LoVo (cell line): Measurements from ENCODE around the gene IL2RA.
"Not testable (repeated sequence)": the region's sequence is repeated elsewhere in the genome, so short reads cannot be mapped to it uniquely, and the experiment has no call there.

Source experiments
- DNase-seq: peaks from one replicate; pipeline ENCODE4 v3.0.0-alpha.2; 2016; ENCODE audit warnings: low spot score

IL2RA gene

GRCh38 chr10:5981529-5981928, 80.6 kb downstream of the IL2RA start:
- no peak for DNase-seq

- no peak for DNase-seq
Observed at GRCh38 chr10:5978230-5978489, 84.0 kb downstream of the IL2RA start.

- peak; percentile 87 for DNase-seq
Observed at GRCh38 chr10:5977471-5978229, 84.5 kb downstream of the IL2RA start, which contains the start of gene IL15RA. IL15RA (minus strand) TSS chr10:5977543; CDS start chr10:5977492, 51 bp downstream.

- DNase-seq = peak; percentile 44
Observed at GRCh38 chr10:5976512-5977470, 85.4 kb downstream of the IL2RA start.

GRCh38 chr10:5975641-5976473, 86.3 kb downstream of the IL2RA start:
- peak; percentile 48 for DNase-seq

GRCh38 chr10:5973069-5973468, 89.1 kb downstream of the IL2RA start:
- DNase-seq = no peak

GRCh38 chr10:5971886-5972285, 90.3 kb downstream of the IL2RA start:
- no peak for DNase-seq

GRCh38 chr10:5971315-5971832, 90.8 kb downstream of the IL2RA start:
- peak; percentile 66 for DNase-seq

- DNase-seq = no peak
Observed at GRCh38 chr10:5970527-5970926, 91.6 kb downstream of the IL2RA start.

- no peak for DNase-seq
Observed at GRCh38 chr10:5970066-5970465, 92.1 kb downstream of the IL2RA start.

GRCh38 chr10:5968681-5969453, 93.3 kb downstream of the IL2RA start:
- DNase-seq = no peak

GRCh38 chr10:5968037-5968680, 94.0 kb downstream of the IL2RA start:
- no peak for DNase-seq

- no peak for DNase-seq
Observed at GRCh38 chr10:5965266-5965665, 96.9 kb downstream of the IL2RA start.

- DNase-seq = no peak
Observed at GRCh38 chr10:5964736-5965135, 97.4 kb downstream of the IL2RA start.

- no peak for DNase-seq
Observed at GRCh38 chr10:5963591-5963990, 98.6 kb downstream of the IL2RA start.

- no peak for DNase-seq
Observed at GRCh38 chr10:5963071-5963470, 99.1 kb downstream of the IL2RA start.

- DNase-seq = not testable (repeated sequence)
Observed at GRCh38 chr10:5962358-5962940, 99.7 kb downstream of the IL2RA start.

GRCh38 chr10:5961405-5962100, 100.6 kb downstream of the IL2RA start:
- no peak for DNase-seq

- not testable (repeated sequence) for DNase-seq
Observed at GRCh38 chr10:5960973-5961275, 101.2 kb downstream of the IL2RA start.
